ENCODE measurements around the gene NRBP1. TPM values are rescaled to one million over a fixed set of nuclear protein-coding genes. Genes with fewer than 3 reads are reported as not detected.

Gene NRBP1
- total RNA-seq, 1 experiment from 2014 or later, result 140 TPM

- H3T11ph ChIP-seq (ENCODE audit: low read length), result no peak overlapping the region
- no peak overlapping the region for H2AK5ac ChIP-seq (ENCODE audit: insufficient read length, low read length)
- H2AFZ ChIP-seq (ENCODE audit: low read length), result no peak overlapping the region
- no peak overlapping the region for H3K4me2 ChIP-seq (ENCODE audit: insufficient read depth, insufficient read length, low read length)
- no peak overlapping the region for H3K4ac ChIP-seq (ENCODE audit: low read depth, low read length)
- no peak overlapping the region for H3K9ac ChIP-seq (ENCODE audit: extremely low read depth, insufficient read length, low read length)
- no peaks in the 10 kb centered on the region for H3K4me1 ChIP-seq (ENCODE audit: insufficient read depth, low read length)
- H2BK120ac ChIP-seq (ENCODE audit: low read depth, low read length, poor library complexity, severe bottlenecking), result no peak overlapping the region
- Mint-ChIP-seq H3K4me1 (no peaks in the 10 kb centered on the region), H3K27me3 (ENCODE audit: low read depth) (no peaks in the 10 kb centered on the region; the same call in 1 of the 2 replicates), H3K9me3 (no peaks in the 10 kb centered on the region), H3K36me3 (ENCODE audit: insufficient read depth in 1 of 3, low read depth in 3 of 3) (peaks cover 44 to 75% (median 66%) of the 10 kb centered on the region in 3 experiments), H3K4me3 (no peak overlapping the region), H3K27ac (no peak overlapping the region)
- no peak overlapping the region for H3K27ac ChIP-seq (ENCODE audit: insufficient read length, low read depth, low read length)
- peaks cover 4% of the 10 kb centered on the region; the same call in 1 of the 2 replicates for H3K79me2 ChIP-seq (ENCODE audit: insufficient read depth, low read length)
- no CpG with 5 or more reads among the region's 6 CpGs for WGBS (ENCODE audit: extremely low coverage, insufficient read length, low lambda C conversion rate)
- no peak overlapping the region for H2BK20ac ChIP-seq (ENCODE audit: low read depth, low read length, poor library complexity, severe bottlenecking)
- H4K20me1 ChIP-seq (ENCODE audit: control insufficient read depth, insufficient read depth, insufficient read length), result no peaks in the 10 kb centered on the region
- H4K91ac ChIP-seq (ENCODE audit: insufficient read length, low read depth, low read length), result no peak overlapping the region
- H3K56ac ChIP-seq (ENCODE audit: insufficient read length, low read depth, low read length), result no peak overlapping the region
- no peak overlapping the region for H2BK12ac ChIP-seq (ENCODE audit: insufficient read length, low read depth, low read length)
- TF ChIP-seq CTCF (conservative IDR thresholded peaks at IDR 0.05), result no peak
- H3K23me2 ChIP-seq (ENCODE audit: insufficient read length, low read depth, low read length, poor library complexity, severe bottlenecking), result no peaks in the 10 kb centered on the region
- H3K79me1 ChIP-seq (ENCODE audit: insufficient read depth, low read depth, low read length, poor library complexity, severe bottlenecking), result no peaks in the 10 kb centered on the region
- H2BK15ac ChIP-seq (ENCODE audit: low read depth, low read length), result no peak overlapping the region
- H3K14ac ChIP-seq (ENCODE audit: insufficient read depth, low read length), result no peak overlapping the region
- H3K18ac ChIP-seq (ENCODE audit: insufficient read length, low read depth, low read length), result no peak overlapping the region
- no peak for DNase-seq
- H4K8ac ChIP-seq (replicated peaks; ENCODE audit: insufficient read length, low read depth, low read length), result no peak overlapping the region
- H3K27me3 ChIP-seq (ENCODE audit: insufficient read depth, low read length), result no peaks in the 10 kb centered on the region
- H3K23ac ChIP-seq (ENCODE audit: insufficient read length, low read depth, low read length), result no peak overlapping the region
- H3K9me3 ChIP-seq (ENCODE audit: control insufficient read depth, low read depth, low read length), result no peaks in the 10 kb centered on the region
- no peak overlapping the region for H2BK5ac ChIP-seq (ENCODE audit: insufficient read length, low read length)
- H4K5ac ChIP-seq (ENCODE audit: insufficient read length, low read depth, low read length), result no peak overlapping the region
Measured at GRCh38 chr2:27435628-27436027, 7.2 kb downstream of the NRBP1 start.

Data from H9 (cell line).